ENCODE data around the gene CCNYL1. TPM values are rescaled to one million over a fixed set of nuclear protein-coding genes. Genes with fewer than 3 reads are reported as not detected.

Gene CCNYL1
- total and polyA plus RNA-seq, 2 donors (not counting 1 experiment from before 2014, with no cell fraction given), result 8.8 to 18.4 TPM

GRCh38 chr2:207802650-207803049 lies 91.2 kb downstream of the CCNYL1 start:
- no peak overlapping the region for H3K9ac ChIP-seq (ENCODE audit: insufficient read depth, low read length)
- H3K4me3 ChIP-seq (replicated peaks in 1 of 4; ENCODE audit: control extremely low read depth in 1 of 4, insufficient read depth in 1 of 4, low read depth in 3 of 4, low read length in 4 of 4), result no peak overlapping the region

More at GRCh38 chr2:207802650-207803049, 91.2 kb downstream of the CCNYL1 start:
- no peak overlapping the region for H2AFZ ChIP-seq (ENCODE audit: low read length)
- no peak for DNase-seq (ENCODE audit: low read depth in 2 of 2)
- no peaks in the 10 kb centered on the region for H3K36me3 ChIP-seq (ENCODE audit: control insufficient read depth, insufficient read depth, low read length)
- H3K27ac ChIP-seq (ENCODE audit: insufficient read depth, low read length), result no peak overlapping the region
- no peaks in the 10 kb centered on the region for H3K4me1 ChIP-seq (ENCODE audit: control insufficient read depth, extremely low read depth, insufficient read depth, low read length)
- no peaks in the 10 kb centered on the region for H3K27me3 ChIP-seq (ENCODE audit: control insufficient read depth, insufficient read depth, low read length)
- no peaks in the 10 kb centered on the region for H3K9me3 ChIP-seq (ENCODE audit: control insufficient read depth, insufficient read depth, low read depth, low read length)
- H3K4me2 ChIP-seq (ENCODE audit: extremely low read depth, insufficient read depth, low read length), result no peak overlapping the region
- H3K79me2 ChIP-seq (ENCODE audit: control insufficient read depth, insufficient read depth, low read length), result no peaks in the 10 kb centered on the region
- no peaks in the 10 kb centered on the region for H4K20me1 ChIP-seq (ENCODE audit: control insufficient read depth, extremely low read depth, insufficient read depth, low read length)
- TF ChIP-seq CTCF (conservative IDR thresholded peaks at IDR 0.05 in 1 of 2, IDR thresholded peaks at IDR 0.05 in 1 of 2; ENCODE audit: low read depth in 1 of 2, low read length in 2 of 2) (no peak), EZH2 (IDR thresholded peaks at IDR 0.05; ENCODE audit: low read length, missing control alignments) (no peak)

Other genes with a start within 250 kb of the CCNYL1 start
- gene CREB1, start 181.7 kb upstream of the CCNYL1 start, total RNA-seq, result 33.1 and 47.4 TPM in 2 replicates
- 34.3 and 37.7 TPM in 2 replicates for gene CREB1, start 181.7 kb upstream of the CCNYL1 start, polyA plus RNA-seq
- 9.4 and 10.5 TPM in 2 replicates for gene METTL21A, start 86.2 kb upstream of the CCNYL1 start, total RNA-seq
- gene METTL21A, start 86.2 kb upstream of the CCNYL1 start, polyA plus RNA-seq, result 11.4 and 12.1 TPM in 2 replicates
- 1.0 and 1.3 TPM in 2 replicates for gene FZD5, start 58.3 kb downstream of the CCNYL1 start, total RNA-seq
- 0.40 and 0.59 TPM in 2 replicates for gene FZD5, start 58.3 kb downstream of the CCNYL1 start, polyA plus RNA-seq

All from fibroblast of lung (primary cell).